NCI-H1092 treated with DMSO at 0.1 percent for 48 hours (cell line): Measurements from ENCODE around the gene ZNF143.
"Not testable (repeated sequence)": the region's sequence is repeated elsewhere in the genome, so short reads cannot be mapped to it uniquely, and the experiment has no call there.

Source experiments
- DNase-seq: peaks from one replicate; lab custom pipeline; 2025; lab: John Stamatoyannopoulos, UW

The ZNF143 gene

DNA sequence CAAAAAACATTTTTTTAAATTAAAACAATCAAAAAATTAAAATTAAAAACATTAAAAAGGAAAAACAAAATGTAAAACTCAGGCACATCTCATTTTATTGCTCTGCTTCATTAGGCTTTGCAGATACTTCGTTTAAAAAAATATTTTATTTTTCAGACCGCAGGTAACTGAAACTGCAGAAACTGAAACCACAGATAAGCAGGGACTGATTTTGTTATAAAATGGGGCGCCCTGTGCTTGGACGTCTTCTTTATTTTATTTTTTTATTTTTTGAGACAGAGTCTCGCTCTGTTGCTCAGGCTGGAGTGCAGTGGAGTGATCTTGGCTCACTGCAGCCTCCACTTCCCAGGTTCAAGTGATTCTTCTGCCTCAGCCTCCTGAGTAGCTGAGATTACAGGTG is 88.4 kb downstream of the ZNF143 start:
- not testable (repeated sequence) for DNase-seq

DNA sequence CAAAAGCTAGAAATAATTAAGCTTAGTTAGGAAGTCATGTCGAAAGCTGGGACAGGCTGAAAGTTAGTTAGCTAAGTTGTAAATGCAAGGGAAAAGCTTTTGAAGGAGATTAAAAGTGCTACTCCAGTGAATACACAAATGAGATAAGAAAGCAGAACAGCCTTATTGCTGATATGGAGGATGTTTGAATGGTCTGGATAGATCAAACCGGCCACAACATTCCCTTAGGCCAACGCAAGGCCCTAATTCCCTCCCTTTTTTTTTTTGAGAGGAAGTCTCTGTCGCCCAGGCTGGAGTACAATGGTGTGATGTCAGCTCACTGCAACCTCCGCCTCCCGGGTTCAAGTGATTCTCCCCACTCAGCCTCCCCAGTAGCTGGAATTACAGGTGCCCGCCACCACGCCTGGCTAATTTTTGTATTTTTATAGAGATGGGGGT is 89.4 kb downstream of the ZNF143 start:
- DNase-seq, result no peak

DNA sequence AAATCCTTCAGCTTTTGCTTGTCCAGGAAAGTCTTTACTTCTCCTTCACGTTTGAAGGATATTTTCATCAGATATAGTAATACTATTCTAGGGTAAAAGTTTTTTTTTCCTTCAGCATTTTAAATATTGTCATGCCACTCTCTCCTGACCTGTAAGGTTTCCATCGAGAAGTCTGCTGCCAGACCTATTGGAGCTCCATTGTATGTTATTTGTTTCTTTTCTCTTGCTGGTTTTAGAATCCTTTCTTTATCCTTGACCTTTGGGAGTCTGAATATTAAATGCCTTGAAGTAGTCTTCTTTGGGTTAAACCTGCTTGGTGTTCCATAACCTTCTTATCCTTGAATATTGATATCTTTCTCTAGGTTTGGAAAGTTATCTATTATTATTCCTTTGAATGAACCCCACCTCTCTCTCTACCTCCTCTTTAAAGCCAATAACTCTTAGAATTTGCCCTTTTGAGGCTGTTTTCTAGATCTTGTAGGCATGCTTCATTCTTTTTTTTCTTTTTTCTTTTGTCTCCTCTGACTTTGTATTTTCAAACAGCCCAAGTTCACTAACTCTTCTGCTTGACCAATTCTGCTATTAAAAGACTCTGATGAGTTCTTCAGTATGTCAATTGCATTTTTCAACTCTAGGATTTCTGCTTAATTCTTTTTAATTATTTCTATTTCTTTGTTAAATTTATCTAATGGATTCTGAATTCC is 100.6 kb downstream of the ZNF143 start:
- DNase-seq, result no peak

DNA sequence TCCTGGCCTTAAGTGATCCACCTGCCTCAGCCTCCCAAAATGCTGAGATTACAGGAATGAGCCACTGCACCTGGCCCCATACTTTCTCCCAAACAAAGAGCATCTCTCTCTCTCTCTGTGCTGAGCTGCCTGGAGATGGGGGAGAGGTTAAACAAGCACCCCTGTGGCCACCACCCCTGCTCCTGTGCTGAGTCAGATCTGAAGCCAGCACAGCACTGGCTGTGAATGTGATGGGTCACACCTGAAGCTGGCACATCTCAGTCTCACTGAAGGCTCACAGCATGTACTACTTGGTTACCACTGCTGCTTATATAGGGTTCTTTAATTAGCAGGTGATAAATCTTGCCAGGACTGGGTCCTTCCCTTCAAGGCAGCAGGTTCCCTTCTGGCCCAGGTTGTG is 101.9 kb downstream of the ZNF143 start:
- no peak for DNase-seq

DNA sequence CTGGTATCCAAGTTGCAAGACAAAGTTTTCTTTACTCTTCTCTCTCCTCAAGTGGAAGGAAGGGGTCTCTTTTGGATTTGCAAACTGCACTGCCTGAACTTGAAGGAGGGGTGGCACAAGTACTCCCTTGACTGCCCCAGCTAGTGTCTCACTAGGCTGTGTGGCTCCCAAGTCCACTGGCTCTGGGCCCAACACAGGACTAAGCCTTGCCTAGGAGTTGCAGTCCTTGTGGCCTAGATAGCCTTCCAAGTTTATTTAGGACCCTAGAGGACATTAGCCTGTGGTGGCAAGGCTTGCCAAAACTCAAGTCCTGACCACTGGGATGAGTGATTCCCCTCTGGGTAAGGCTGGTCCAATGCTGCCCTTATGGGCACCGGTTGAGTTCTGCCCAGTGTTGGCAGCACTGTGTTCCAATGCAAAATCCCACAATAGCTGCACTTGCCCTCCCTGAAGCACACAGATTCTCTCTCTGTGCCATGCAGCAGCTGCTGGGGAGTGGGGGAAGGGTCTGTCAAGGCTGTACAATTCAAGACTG is 102.5 kb downstream of the ZNF143 start:
- no peak for DNase-seq

- no peak for DNase-seq
Observed at GRCh38 chr11:9565822-9566560, 105.2 kb downstream of the ZNF143 start.

- DNase-seq, result no peak
Observed at GRCh38 chr11:9566561-9567063, 105.8 kb downstream of the ZNF143 start.

- no peak for DNase-seq
Observed at GRCh38 chr11:9567401-9567800, 106.6 kb downstream of the ZNF143 start.

GRCh38 chr11:9568161-9568853 is 107.5 kb downstream of the ZNF143 start:
- DNase-seq, result no peak

- no peak for DNase-seq
Observed at GRCh38 chr11:9568854-9569587, 108.2 kb downstream of the ZNF143 start.

DNA sequence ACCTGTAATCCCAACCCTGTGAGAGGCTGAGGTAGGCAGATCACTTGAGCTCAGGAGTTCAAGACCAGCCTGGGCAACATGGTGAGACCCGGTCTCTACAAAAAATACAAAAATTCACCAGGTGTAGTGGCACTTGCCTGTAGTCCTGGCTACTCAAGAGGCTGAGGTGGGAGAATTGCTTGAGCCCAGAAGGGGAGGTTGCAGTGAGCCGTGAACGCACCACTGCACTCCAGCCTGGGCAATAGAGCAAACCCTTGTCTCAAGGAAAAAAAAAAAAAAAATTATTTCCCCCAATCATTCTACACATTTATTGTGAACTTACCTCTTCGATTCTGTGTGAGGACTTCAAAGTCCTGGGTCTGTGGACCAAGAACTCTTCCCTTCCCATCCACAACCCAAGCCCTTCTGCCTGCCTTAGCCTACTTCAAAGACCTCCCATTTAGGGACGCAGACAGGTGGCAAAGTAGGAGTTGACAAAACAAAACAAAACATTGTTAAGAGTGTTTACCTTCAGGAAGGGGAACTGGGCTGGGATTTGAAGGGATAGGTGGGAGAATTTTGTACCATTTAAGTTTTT is 108.9 kb downstream of the ZNF143 start:
- DNase-seq, result no peak

- DNase-seq, result no peak
Observed at GRCh38 chr11:9570313-9571025, 109.7 kb downstream of the ZNF143 start.

- no peak for DNase-seq
Observed at GRCh38 chr11:9571071-9571762, 110.4 kb downstream of the ZNF143 start.

- no peak for DNase-seq
Observed at GRCh38 chr11:9571763-9572115, 110.9 kb downstream of the ZNF143 start.

GRCh38 chr11:9573052-9573774 is 112.4 kb downstream of the ZNF143 start, which contains the start of gene WEE1:
Gene WEE1 (plus strand): TSS chr11:9573670. CDS start chr11:9573934, 264 bp downstream.
- peak; percentile 98 for DNase-seq

DNA sequence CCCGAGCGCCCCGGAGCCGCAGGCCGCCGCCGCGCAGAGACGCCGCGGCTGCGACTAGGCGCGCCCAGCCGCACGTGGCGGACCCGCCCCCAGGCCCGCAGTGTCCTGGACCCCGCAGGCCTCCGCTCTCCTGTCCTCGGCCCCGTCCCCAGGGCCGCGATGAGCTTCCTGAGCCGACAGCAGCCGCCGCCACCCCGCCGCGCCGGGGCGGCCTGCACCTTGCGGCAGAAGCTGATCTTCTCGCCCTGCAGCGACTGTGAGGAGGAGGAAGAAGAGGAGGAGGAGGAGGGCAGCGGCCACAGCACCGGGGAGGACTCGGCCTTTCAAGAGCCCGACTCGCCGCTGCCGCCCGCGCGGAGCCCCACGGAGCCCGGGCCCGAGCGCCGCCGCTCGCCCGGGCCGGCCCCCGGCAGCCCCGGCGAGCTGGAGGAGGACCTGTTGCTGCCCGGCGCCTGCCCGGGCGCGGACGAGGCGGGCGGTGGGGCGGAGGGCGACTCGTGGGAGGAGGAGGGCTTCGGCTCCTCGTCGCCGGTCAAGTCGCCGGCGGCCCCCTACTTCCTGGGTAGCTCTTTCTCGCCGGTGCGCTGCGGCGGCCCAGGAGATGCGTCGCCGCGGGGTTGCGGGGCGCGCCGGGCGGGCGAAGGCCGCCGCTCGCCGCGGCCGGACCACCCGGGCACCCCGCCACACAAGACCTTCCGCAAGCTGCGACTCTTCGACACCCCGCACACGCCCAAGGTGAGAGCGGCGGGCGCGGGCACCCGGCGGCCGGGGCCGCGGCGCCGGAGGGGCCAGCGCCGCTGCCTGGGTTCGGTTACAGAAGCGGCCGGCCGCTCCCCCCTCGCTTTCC is 113.2 kb downstream of the ZNF143 start:
- DNase-seq, result peak; percentile 63

DNA sequence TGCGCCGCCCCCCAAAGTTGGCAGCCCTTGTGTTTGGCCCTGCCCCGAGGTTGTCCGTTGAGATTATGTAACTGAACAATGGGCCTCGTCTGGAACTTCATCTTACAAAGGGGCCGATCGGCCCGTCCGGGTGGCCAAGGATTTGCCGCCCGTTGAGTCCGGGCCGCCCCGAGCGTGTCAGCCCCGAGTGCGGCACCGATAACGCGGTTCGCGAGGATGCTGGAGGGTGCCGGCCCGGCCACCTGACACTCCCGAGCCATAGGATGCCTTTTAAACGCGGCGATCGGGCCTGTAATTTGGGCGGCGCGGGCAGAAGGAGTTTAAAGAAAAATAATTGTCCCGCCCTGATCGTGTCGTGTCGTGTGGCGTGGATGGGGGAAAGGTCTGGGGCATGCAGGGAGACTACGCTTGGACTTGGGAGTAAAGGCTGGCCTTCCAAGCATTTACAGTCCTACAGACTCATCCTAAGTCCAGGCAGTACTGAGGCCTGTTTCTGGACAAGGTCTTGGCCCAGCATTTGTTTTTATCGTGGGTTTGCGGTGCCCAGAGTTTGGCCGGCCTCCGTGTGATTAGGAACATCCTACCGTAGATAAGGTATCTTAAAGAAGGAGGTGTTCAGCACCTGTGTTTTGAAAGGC is 113.9 kb downstream of the ZNF143 start:
- DNase-seq, result peak; percentile 35
